ENCODE measurements around the gene ADAMTS10. TPM values are rescaled to one million over a fixed set of nuclear protein-coding genes. Genes with fewer than 3 reads are reported as not detected.

The ADAMTS10 gene
- total and polyA plus RNA-seq, 2 of the 13 experiments (the other 11 are each of a cell fraction or from before 2014, with no cell fraction given): 0.49 to 1.7 TPM

DNA sequence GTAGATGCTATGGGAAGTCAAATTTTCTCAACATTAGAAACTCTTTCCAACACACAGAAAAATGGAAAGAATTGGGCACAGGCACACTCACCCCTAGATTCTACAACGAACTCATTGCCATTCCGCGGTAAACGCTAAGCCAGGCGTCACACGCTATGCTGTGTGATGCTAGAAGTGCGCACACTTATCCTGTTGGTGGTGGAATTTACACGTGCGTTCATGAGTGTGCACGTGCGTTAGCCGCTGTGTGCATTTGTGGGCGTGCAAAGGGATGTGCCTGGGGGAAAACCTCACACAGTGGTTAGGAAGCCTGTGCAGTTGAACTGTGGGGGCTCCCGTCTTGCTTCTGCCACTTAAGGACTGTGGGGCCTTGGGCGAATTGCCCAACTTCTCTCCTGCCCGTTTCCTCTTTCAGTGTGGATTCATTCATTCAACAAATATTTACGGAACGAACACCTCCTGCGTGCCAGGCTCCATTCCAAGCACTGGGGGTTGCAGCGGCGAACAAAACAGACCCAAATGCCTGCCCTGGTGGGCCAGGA lies 27.6 kb upstream of the ADAMTS10 start (continued):
- TF ChIP-seq BHLHE40 (IDR thresholded peaks at IDR 0.05; ENCODE audit: low read length) (peak; percentile 73), MAFK (conservative IDR thresholded peaks at IDR 0.05 in 1 of 2, IDR thresholded peaks at IDR 0.05 in 1 of 2; ENCODE audit: low read length in 2 of 2) (no peak), MTA1 (CRISPR knock-in tag; IDR thresholded peaks at IDR 0.05; ENCODE audit: borderline replicate concordance) (no peak), ZNF180 (CRISPR knock-in tag; IDR thresholded peaks at IDR 0.05; ENCODE audit: borderline replicate concordance, low read depth) (no peak), ARNT2 (CRISPR knock-in tag; IDR thresholded peaks at IDR 0.05; ENCODE audit: low read depth) (0 out of 2 replicates have a peak, but pooled peaks have one; percentile 41), POLR2G (IDR thresholded peaks at IDR 0.05; ENCODE audit: low read depth, low read length) (no peak), ELF1 (CRISPR knock-in tag; IDR thresholded peaks at IDR 0.05) (no peak), ZNF703 (CRISPR knock-in tag; IDR thresholded peaks at IDR 0.05; ENCODE audit: borderline replicate concordance) (no peak), ZNF775 (CRISPR knock-in tag; IDR thresholded peaks at IDR 0.05; ENCODE audit: borderline replicate concordance) (peak; percentile 83), CEBPG (CRISPR knock-in tag; IDR thresholded peaks at IDR 0.05) (peak; percentile 79), CC2D1A (CRISPR knock-in tag; IDR thresholded peaks at IDR 0.05) (no peak), ZNF501 (CRISPR knock-in tag; IDR thresholded peaks at IDR 0.05) (no peak; the same call in 1 of the 2 replicates), ASH2L (IDR thresholded peaks at IDR 0.05; ENCODE audit: insufficient read length, low read depth, low read length) (no peak)
- TF ChIP-seq, protein P1, sequence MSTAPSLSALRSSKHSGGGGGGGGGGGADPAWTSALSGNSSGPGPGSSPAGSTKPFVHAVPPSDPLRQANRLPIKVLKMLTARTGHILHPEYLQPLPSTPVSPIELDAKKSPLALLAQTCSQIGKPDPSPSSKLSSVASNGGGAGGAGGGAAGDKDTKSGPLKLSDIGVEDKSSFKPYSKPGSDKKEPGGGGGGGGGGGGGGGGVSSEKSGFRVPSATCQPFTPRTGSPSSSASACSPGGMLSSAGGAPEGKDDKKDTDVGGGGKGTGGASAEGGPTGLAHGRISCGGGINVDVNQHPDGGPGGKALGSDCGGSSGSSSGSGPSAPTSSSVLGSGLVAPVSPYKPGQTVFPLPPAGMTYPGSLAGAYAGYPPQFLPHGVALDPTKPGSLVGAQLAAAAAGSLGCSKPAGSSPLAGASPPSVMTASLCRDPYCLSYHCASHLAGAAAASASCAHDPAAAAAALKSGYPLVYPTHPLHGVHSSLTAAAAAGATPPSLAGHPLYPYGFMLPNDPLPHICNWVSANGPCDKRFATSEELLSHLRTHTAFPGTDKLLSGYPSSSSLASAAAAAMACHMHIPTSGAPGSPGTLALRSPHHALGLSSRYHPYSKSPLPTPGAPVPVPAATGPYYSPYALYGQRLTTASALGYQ (CRISPR knock-in tag; IDR thresholded peaks at IDR 0.05): no peak
- TF ChIP-seq, protein P2, sequence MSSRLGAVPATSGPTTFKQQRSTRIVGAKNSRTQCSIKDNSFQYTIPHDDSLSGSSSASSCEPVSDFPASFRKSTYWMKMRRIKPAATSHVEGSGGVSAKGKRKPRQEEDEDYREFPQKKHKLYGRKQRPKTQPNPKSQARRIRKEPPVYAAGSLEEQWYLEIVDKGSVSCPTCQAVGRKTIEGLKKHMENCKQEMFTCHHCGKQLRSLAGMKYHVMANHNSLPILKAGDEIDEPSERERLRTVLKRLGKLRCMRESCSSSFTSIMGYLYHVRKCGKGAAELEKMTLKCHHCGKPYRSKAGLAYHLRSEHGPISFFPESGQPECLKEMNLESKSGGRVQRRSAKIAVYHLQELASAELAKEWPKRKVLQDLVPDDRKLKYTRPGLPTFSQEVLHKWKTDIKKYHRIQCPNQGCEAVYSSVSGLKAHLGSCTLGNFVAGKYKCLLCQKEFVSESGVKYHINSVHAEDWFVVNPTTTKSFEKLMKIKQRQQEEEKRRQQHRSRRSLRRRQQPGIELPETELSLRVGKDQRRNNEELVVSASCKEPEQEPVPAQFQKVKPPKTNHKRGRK (CRISPR knock-in tag; IDR thresholded peaks at IDR 0.05): 0 out of 2 replicates have a peak, but pooled peaks have one; percentile 49
- TF ChIP-seq, protein P3, sequence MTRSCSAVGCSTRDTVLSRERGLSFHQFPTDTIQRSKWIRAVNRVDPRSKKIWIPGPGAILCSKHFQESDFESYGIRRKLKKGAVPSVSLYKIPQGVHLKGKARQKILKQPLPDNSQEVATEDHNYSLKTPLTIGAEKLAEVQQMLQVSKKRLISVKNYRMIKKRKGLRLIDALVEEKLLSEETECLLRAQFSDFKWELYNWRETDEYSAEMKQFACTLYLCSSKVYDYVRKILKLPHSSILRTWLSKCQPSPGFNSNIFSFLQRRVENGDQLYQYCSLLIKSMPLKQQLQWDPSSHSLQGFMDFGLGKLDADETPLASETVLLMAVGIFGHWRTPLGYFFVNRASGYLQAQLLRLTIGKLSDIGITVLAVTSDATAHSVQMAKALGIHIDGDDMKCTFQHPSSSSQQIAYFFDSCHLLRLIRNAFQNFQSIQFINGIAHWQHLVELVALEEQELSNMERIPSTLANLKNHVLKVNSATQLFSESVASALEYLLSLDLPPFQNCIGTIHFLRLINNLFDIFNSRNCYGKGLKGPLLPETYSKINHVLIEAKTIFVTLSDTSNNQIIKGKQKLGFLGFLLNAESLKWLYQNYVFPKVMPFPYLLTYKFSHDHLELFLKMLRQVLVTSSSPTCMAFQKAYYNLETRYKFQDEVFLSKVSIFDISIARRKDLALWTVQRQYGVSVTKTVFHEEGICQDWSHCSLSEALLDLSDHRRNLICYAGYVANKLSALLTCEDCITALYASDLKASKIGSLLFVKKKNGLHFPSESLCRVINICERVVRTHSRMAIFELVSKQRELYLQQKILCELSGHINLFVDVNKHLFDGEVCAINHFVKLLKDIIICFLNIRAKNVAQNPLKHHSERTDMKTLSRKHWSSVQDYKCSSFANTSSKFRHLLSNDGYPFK (CRISPR knock-in tag; IDR thresholded peaks at IDR 0.05; ENCODE audit: borderline replicate concordance): peak; percentile 52; the same call in 1 of the 2 replicates
- TF ChIP-seq, protein P4, sequence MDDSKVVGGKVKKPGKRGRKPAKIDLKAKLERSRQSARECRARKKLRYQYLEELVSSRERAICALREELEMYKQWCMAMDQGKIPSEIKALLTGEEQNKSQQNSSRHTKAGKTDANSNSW (CRISPR knock-in tag; IDR thresholded peaks at IDR 0.05; ENCODE audit: borderline replicate concordance): no peak
- TF ChIP-seq, protein P5, sequence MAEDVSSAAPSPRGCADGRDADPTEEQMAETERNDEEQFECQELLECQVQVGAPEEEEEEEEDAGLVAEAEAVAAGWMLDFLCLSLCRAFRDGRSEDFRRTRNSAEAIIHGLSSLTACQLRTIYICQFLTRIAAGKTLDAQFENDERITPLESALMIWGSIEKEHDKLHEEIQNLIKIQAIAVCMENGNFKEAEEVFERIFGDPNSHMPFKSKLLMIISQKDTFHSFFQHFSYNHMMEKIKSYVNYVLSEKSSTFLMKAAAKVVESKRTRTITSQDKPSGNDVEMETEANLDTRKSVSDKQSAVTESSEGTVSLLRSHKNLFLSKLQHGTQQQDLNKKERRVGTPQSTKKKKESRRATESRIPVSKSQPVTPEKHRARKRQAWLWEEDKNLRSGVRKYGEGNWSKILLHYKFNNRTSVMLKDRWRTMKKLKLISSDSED (CRISPR knock-in tag; IDR thresholded peaks at IDR 0.05): no peak
- TF ChIP-seq, protein P6, sequence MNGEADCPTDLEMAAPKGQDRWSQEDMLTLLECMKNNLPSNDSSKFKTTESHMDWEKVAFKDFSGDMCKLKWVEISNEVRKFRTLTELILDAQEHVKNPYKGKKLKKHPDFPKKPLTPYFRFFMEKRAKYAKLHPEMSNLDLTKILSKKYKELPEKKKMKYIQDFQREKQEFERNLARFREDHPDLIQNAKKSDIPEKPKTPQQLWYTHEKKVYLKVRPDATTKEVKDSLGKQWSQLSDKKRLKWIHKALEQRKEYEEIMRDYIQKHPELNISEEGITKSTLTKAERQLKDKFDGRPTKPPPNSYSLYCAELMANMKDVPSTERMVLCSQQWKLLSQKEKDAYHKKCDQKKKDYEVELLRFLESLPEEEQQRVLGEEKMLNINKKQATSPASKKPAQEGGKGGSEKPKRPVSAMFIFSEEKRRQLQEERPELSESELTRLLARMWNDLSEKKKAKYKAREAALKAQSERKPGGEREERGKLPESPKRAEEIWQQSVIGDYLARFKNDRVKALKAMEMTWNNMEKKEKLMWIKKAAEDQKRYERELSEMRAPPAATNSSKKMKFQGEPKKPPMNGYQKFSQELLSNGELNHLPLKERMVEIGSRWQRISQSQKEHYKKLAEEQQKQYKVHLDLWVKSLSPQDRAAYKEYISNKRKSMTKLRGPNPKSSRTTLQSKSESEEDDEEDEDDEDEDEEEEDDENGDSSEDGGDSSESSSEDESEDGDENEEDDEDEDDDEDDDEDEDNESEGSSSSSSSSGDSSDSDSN (CRISPR knock-in tag; IDR thresholded peaks at IDR 0.05): no peak

All from HepG2 (cell line).